Mesothelial cell of epicardium (in vitro differentiated cells): ENCODE results near the gene GLA. TPM values are rescaled to one million over a fixed set of nuclear protein-coding genes. Genes with fewer than 3 reads are reported as not detected.
A peak's percentile ranks its signal among the peaks of the same experiment; 100 is the strongest.

Experiments used
- DNase-seq, 2 experiments: peaks; one replicate each; pipeline ENCODE4 v3.0.0; 2021; ENCODE audit warnings: low spot score in 2 of 2; ENCODE audit not compliant: unreplicated experiment in 2 of 2
- H3K27ac Mint-ChIP-seq: 2 replicates; pipeline ENCODE4 v1.8.0; 2021; ENCODE audit warnings: mixed read lengths
- H3K27me3 Mint-ChIP-seq: 2 replicates; pipeline ENCODE4 v1.8.0; 2021; ENCODE audit warnings: low read depth, mixed read lengths
- H3K36me3 Mint-ChIP-seq: 2 replicates; pipeline ENCODE4 v1.8.0; 2021; ENCODE audit warnings: mixed read lengths
- H3K4me1 Mint-ChIP-seq: 2 replicates; pipeline ENCODE4 v1.8.0; 2021; ENCODE audit warnings: mixed read lengths
- H3K4me3 Mint-ChIP-seq: 2 replicates; pipeline ENCODE4 v1.8.0; 2021; ENCODE audit warnings: mild to moderate bottlenecking, moderate library complexity, mixed read lengths
- H3K9me3 Mint-ChIP-seq: 2 replicates; pipeline ENCODE4 v1.8.0; 2021; ENCODE audit warnings: mixed read lengths
- total RNA-seq: library from RNA; stranded (reverse); gene quantifications from 3 replicates; pipeline ENCODE4 v1.2.1, GENCODE V29; 2021
- TF ChIP-seq, protein P1 (sequence below): fragments of 200-600 bp; sonication (generic); IDR thresholded peaks from one replicate; pipeline ENCODE4 v1.5.0; 2021; ENCODE audit warnings: antibody characterized with exemption; ENCODE audit not compliant: unreplicated experiment

GLA gene
- total RNA-seq, 1 donor from 2014 or later = 25.0 TPM

DNA sequence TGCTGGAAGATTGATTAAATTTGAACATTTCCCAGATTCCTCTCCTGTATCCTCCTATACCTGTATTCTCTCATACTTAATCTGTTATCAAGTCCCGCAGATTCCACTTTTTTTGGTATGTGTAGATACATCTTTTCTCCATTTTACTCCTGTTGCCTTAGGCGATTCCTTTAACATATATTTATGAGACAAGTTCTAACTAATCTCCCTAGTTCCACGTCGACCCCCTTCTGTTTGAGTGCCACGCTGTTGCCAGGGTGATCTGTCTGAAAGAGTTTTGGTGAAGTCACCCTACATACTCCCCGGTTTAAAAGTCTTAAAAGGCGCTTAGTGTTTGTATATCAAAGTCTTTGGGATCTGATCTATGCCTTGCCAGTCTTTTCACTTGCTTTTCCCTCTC, 2.7 kb upstream of the GLA start:
- Mint-ChIP-seq H3K9me3 (peaks cover 30% of the 10 kb centered on the region), H3K4me1 (peaks cover 23% of the 10 kb centered on the region), H3K36me3 (peaks cover 10% of the 10 kb centered on the region), H3K27me3 (no peaks in the 10 kb centered on the region), H3K4me3 (peak overlapping the region; percentile 48), H3K27ac (peak overlapping the region; percentile 79)
- no peak for DNase-seq
- TF ChIP-seq, protein P1, sequence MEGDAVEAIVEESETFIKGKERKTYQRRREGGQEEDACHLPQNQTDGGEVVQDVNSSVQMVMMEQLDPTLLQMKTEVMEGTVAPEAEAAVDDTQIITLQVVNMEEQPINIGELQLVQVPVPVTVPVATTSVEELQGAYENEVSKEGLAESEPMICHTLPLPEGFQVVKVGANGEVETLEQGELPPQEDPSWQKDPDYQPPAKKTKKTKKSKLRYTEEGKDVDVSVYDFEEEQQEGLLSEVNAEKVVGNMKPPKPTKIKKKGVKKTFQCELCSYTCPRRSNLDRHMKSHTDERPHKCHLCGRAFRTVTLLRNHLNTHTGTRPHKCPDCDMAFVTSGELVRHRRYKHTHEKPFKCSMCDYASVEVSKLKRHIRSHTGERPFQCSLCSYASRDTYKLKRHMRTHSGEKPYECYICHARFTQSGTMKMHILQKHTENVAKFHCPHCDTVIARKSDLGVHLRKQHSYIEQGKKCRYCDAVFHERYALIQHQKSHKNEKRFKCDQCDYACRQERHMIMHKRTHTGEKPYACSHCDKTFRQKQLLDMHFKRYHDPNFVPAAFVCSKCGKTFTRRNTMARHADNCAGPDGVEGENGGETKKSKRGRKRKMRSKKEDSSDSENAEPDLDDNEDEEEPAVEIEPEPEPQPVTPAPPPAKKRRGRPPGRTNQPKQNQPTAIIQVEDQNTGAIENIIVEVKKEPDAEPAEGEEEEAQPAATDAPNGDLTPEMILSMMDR = no peak

DNA sequence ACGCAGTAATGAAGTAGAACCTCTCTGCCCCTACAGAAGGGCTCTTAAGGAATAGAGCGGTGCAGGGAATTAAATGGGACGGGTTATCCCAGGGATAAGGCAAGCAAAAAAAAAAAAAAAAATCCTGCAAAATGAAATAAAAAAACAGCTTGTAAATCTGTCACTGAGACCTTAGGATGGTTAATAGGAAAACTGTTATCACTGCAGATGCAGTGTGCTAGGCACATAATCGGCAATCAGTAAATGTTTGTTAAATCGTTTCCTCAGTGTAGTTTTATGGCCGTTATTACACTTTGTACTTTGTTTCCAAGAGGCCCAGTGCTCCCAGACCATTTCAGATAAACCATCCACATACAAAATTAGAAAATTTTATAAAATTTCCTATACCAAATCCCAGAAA, 1.3 kb upstream of the GLA start:
- Mint-ChIP-seq H3K27me3 (no peaks in the 10 kb centered on the region), H3K4me3 (peak overlapping the region; percentile 84)

DNA sequence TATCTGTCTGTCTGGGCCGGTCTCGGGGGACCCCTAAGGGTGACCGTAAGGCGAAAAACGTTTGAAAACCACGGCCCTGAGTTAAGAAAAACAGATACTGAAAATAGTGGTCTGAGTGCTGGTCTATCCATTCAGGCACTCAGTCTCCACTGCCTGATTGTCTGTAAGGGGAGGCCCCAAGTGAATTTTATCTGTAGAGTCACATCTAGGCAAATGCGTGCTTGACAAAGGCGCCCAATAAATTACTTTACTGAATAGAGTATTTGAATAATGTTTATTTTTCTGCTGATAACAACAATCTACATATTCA, 762 bp upstream of the GLA start:
- Mint-ChIP-seq H3K27ac (peak overlapping the region; percentile 98), H3K4me3 (peak overlapping the region; percentile 84), H3K9me3 (peaks cover 32% of the 10 kb centered on the region), H3K36me3 (peaks cover 16% of the 10 kb centered on the region), H3K4me1 (peaks cover 22% of the 10 kb centered on the region), H3K27me3 (no peaks in the 10 kb centered on the region)
- TF ChIP-seq, protein P1 = no peak
- DNase-seq = no peak

More for the DNA sequence above, 1.3 kb upstream of the GLA start:
- no peak for DNase-seq
- Mint-ChIP-seq H3K27ac (peak overlapping the region; percentile 98), H3K9me3 (peaks cover 29% of the 10 kb centered on the region), H3K4me1 (peaks cover 22% of the 10 kb centered on the region), H3K36me3 (peaks cover 12% of the 10 kb centered on the region)
- TF ChIP-seq, protein P1 = no peak

DNA sequence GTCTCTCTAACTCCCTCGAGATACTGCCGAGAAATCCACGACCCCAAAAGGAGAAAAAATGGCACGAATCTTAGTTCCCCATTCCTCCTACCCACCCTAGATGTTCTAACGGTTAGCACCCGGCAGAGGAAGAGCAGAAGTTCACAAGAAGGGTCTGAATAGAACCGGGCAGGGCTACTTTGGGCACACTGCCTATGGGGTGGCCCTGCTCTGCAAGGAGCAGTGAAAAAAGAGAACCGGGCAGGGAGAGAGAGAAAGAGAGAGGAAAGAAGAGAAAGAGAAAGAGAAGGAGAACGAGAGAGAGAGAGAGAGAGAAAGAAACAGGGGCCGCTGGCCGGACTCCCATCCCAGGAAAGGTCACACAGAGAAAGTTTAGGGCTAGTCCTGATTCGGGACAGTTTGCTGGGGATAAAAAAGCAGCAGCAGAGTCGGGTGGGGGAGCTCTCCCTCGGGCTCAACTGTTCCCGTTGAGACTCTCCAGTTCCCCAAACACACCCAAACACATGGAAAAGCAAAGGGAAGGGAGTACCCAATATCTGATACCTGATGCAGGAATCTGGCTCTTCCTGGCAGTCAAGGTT, 468 bp downstream of the GLA start:
- TF ChIP-seq, protein P1 = no peak
- no peaks in the 10 kb centered on the region for H3K27me3 Mint-ChIP-seq
- H3K27ac Mint-ChIP-seq = peak overlapping the region; percentile 98
- peaks cover 22% of the 10 kb centered on the region for H3K4me1 Mint-ChIP-seq
- peak overlapping the region; percentile 84 for H3K4me3 Mint-ChIP-seq
- peaks cover 10% of the 10 kb centered on the region for H3K36me3 Mint-ChIP-seq
- DNase-seq = no peak
- peaks cover 25% of the 10 kb centered on the region for H3K9me3 Mint-ChIP-seq

DNA sequence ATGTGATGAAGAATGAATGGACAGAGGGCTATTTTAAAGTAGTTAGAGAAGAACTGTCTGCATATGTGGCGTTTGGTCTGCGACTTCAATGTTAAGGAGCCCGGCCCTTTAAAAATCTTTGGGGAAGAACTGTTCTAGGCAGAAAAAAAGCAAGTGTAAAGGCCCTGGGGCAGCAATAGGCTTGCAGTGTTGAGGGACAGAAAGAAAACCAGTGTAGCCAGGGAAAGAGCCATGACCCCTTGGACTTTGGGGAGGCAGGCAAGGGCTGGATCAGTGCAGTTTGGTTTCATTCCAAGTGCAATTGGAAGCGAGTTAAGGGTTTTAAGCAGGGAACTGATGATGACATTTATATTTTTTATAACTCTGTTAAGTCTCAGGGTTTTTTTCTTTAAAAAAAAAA, 7.9 kb downstream of the GLA start:
- Mint-ChIP-seq H3K27me3 (no peaks in the 10 kb centered on the region), H3K36me3 (peaks cover 17% of the 10 kb centered on the region), H3K4me3 (no peak overlapping the region), H3K4me1 (no peaks in the 10 kb centered on the region), H3K9me3 (peaks cover 15% of the 10 kb centered on the region), H3K27ac (no peak overlapping the region)
- TF ChIP-seq, protein P1 = no peak
- DNase-seq = no peak

DNA sequence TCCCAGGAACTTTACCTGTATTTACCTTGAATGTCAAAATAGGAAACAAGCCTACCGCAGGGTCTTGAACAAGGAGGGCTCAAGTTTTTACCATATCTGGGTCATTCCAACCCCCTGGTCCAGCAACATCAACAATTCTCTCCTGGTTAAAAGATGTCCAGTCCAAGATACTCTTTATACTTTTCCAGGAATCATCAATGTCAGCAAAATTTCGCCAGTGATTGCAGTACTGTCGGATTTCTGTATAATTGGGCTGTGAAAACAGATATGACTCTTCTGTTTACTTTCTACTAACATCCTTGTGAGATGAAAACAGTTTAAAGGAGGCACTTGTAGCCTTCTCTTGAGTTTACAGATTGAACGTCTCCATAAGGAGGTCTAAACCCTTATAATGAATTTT, 9.0 kb downstream of the GLA start:
- TF ChIP-seq, protein P1 = no peak
- peaks cover 14% of the 10 kb centered on the region for H3K36me3 Mint-ChIP-seq
- peaks cover 10% of the 10 kb centered on the region for H3K9me3 Mint-ChIP-seq

More for the DNA sequence above, 9.0 kb downstream of the GLA start:
- Mint-ChIP-seq H3K4me1 (peaks cover 2% of the 10 kb centered on the region), H3K27me3 (no peaks in the 10 kb centered on the region), H3K27ac (no peak overlapping the region), H3K4me3 (no peak overlapping the region)
- DNase-seq = no peak
